OCI-LY7 (cell line): ENCODE measurements around the gene ADM2. TPM values are rescaled to one million over a fixed set of nuclear protein-coding genes. Genes with fewer than 3 reads are reported as not detected.
"Not testable (repeated sequence)": the region's sequence is repeated elsewhere in the genome, so short reads cannot be mapped to it uniquely, and the experiment has no call there.

ENCODE experiments used
- Bru-seq: library from RNA; stranded (reverse); fragments of 400-500 nt; gene quantifications from one replicate; lab custom pipeline; 2021; lab: Mats Ljungman, UMichigan
- BruChase-seq, 2 experiments: library from RNA; stranded (reverse); fragments of 400-500 nt; gene quantifications; one replicate each; lab custom pipeline; 2021; lab: Mats Ljungman, UMichigan
- BruUV-seq: library from RNA; stranded (reverse); fragments of 400-500 nt; replicated peaks from 2 replicates; lab custom pipeline; 2021; lab: Mats Ljungman, UMichigan
- CTCF ChIA-PET: fragments of 300-600 bp; sonication (Branson Sonifier 250); formaldehyde crosslinking; loops from one replicate; lab custom pipeline; 2022; ENCODE audit warnings: antibody characterized with exemption; ENCODE audit not compliant: unreplicated experiment; lab: Charles Lee
- POLR2A ChIA-PET: fragments of 300-600 bp; sonication (Branson Sonifier 250); formaldehyde crosslinking; loops from one replicate; lab custom pipeline; 2022; ENCODE audit warnings: antibody characterized with exemption; lab: Charles Lee
- DNase-seq: peaks from one replicate; pipeline ENCODE4 v3.0.0-alpha.2; 2015; ENCODE audit warnings: low spot score
- H2AFZ ChIP-seq: fragments of 200-600 bp; sonication (generic), shearing (Covaris generic); 2 replicates; pipeline ENCODE4 v1.6.1; 2014; ENCODE audit warnings: mild to moderate bottlenecking, antibody characterized with exemption, low read length, moderate library complexity
- H3K27ac ChIP-seq: fragments of 200-600 bp; sonication (generic); 2 replicates; pipeline ENCODE4 v1.5.1; 2014; ENCODE audit warnings: mixed run types, low read depth, mild to moderate bottlenecking, moderate library complexity, low read length, inconsistent platforms; ENCODE audit not compliant: poor library complexity, severe bottlenecking
- H3K36me3 ChIP-seq: fragments of 200-600 bp; sonication (generic); 2 replicates; pipeline ENCODE4 v1.6.1; 2014; ENCODE audit warnings: mild to moderate bottlenecking, antibody characterized with exemption, low read length, moderate library complexity, mixed read lengths; ENCODE audit not compliant: insufficient read depth
- H3K4me1 ChIP-seq: fragments of 200-600 bp; sonication (generic); 2 replicates; pipeline ENCODE4 v1.5.1; 2014; ENCODE audit warnings: mild to moderate bottlenecking, low read length; ENCODE audit not compliant: insufficient read depth, poor library complexity, severe bottlenecking
- H3K4me2 ChIP-seq: fragments of 200-600 bp; sonication (generic); 2 replicates; pipeline ENCODE4 v1.6.1; 2014; ENCODE audit warnings: mild to moderate bottlenecking, low read length
- H3K4me3 ChIP-seq: fragments of 200-600 bp; sonication (generic); 2 replicates; pipeline ENCODE4 v1.5.1; 2014; ENCODE audit warnings: mild to moderate bottlenecking, low read depth, low read length; ENCODE audit not compliant: poor library complexity, severe bottlenecking
- H3K79me2 ChIP-seq: fragments of 200-600 bp; sonication (generic); 2 replicates; pipeline ENCODE4 v1.6.1; 2016; ENCODE audit warnings: low read depth, mild to moderate bottlenecking, low read length, moderate library complexity, mixed read lengths; ENCODE audit not compliant: insufficient read depth
- H3K9me2 ChIP-seq: fragments of 200-600 bp; sonication (generic); 2 replicates; pipeline ENCODE4 v1.6.1; 2016; ENCODE audit warnings: mild to moderate bottlenecking, low read length, mixed read lengths; ENCODE audit not compliant: insufficient read depth
- H3K9me3 ChIP-seq: fragments of 200-600 bp; sonication (generic); 2 replicates; pipeline ENCODE4 v1.6.1; 2014; ENCODE audit warnings: mild to moderate bottlenecking, mixed run types, low read length, mixed read lengths
- H4K20me1 ChIP-seq: fragments of 200-600 bp; sonication (generic); 2 replicates; pipeline ENCODE4 v1.6.1; 2014; ENCODE audit warnings: mild to moderate bottlenecking, antibody characterized with exemption, low read length, moderate library complexity, mixed read lengths; ENCODE audit not compliant: insufficient read depth
- EZH2phosphoT487 ChIP-seq: fragments of 200-600 bp; sonication (generic); IDR thresholded peaks from 2 replicates; pipeline ENCODE4 v1.6.1; 2018; ENCODE audit warnings: low read depth, borderline replicate concordance, mild to moderate bottlenecking, mixed run types, antibody characterized with exemption, low read length, moderate library complexity, mixed read lengths
- intact Hi-C: fragments of 100-400 bp; cut with micrococcal nuclease; formaldehyde crosslinking; loops from one replicate; pipeline ENCODE4 v1.10.0; 2022; ENCODE audit not compliant: unreplicated experiment
- long read RNA-seq: library from polyadenylated mRNA; stranded (forward); transcript quantifications from one replicate; pipeline ENCODE4 v2.0.0, GENCODE V29; 2022
- total RNA-seq, 2 experiments: library from RNA; depleted of rRNA in 1 of 2; stranded (reverse); fragments of >200 nt in 1 of 2; shearing (Covaris generic) in 1 of 2; gene quantifications; 2 replicates each; pipeline ENCODE4 v1.2.3, GENCODE V29; 2014 to 2022
- TF ChIP-seq, protein P1 (sequence below): fragments of 200-600 bp; sonication (generic); conservative IDR thresholded peaks from 2 replicates; pipeline ENCODE4 v1.5.1; 2014; ENCODE audit warnings: mild to moderate bottlenecking, antibody characterized with exemption, low read length, moderate library complexity, mixed read lengths

The ADM2 gene, protein sequence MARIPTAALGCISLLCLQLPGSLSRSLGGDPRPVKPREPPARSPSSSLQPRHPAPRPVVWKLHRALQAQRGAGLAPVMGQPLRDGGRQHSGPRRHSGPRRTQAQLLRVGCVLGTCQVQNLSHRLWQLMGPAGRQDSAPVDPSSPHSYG
- total RNA-seq (2014; rRNA removed; shearing (Covaris generic)) (2.7 and 4.3 TPM in 2 replicates), total RNA-seq (2022) (7.0 and 7.9 TPM in 2 replicates), Bru-seq, nascent RNA (percentile 34 among the genes with signal in this experiment), BruChase-seq, experiment 1, labeled RNA remaining after a 6-hour chase (percentile 42 among the genes with signal in this experiment), BruChase-seq, experiment 2, labeled RNA remaining after a 2-hour chase (percentile 47 among the genes with signal in this experiment)
- long read RNA-seq, full-length matches to known transcripts: 2 of 10 reads
- long read RNA-seq, partial matches to known transcripts: 0 of 10 reads
- long read RNA-seq, other reads (novel, unspliced or antisense): 8 of 10 reads

DNA sequence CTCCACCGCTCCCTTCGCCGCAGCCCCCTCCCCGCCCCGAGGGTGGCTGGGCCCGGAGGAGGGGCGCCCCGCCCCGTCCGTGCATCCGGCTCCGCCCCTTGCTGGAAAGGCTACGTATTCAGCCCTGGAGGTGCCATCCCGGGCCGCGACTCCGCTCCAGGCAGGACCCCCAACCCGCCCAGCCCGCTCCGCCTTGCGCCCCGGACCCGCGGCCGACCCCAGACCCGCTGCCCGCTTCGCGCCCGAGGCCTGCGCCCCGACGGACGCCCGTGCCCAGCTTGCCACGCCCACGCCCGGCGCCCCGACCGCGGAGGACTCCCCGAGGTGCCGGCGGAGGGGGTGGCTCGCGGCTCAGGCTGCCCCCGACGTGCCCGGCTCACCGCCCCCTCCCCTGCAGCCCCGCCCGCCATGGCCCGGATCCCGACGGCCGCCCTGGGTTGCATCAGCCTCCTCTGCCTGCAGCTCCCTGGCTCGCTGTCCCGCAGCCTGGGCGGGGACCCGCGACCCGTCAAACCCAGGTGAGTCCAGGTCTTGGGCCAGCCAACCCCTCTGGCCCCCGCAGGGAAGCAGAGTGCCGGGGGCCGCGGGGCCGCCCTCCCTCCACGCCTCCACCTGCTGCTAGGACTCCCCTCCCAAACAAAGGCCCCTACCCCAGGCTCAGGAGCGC, at the start of gene ADM2:
Gene ADM2 (plus strand): TSS at position 104 of the 667 bp plus-strand sequence. CDS start 305 bp downstream, at position 409.
- peak within 1 kb of the TSS; percentile 69 for H3K4me2 ChIP-seq
- H3K27ac ChIP-seq: no peak within 1 kb of the TSS
- ChIA-PET POLR2A (no interaction called here), CTCF (no interaction called here)
- no peaks in the 10 kb centered on the region for H3K36me3 ChIP-seq
- H3K9me3 ChIP-seq: no peaks in the 10 kb centered on the region
- no peaks in the 10 kb centered on the region for H3K79me2 ChIP-seq
- DNase-seq: peak; percentile 55
- H4K20me1 ChIP-seq: no peaks in the 10 kb centered on the region
- peak within 1 kb of the TSS; percentile 68 for H3K4me3 ChIP-seq
- H3K9me2 ChIP-seq: no peaks in the 10 kb centered on the region
- 0 out of 2 replicates have a peak within 1 kb of the TSS, but pooled peaks have one; percentile 10 for H2AFZ ChIP-seq
- no TSS peak for BruUV-seq
- H3K4me1 ChIP-seq: peaks cover 10% of the 10 kb centered on the region
- intact Hi-C loops: no loop called here
- no peak for TF ChIP-seq EZH2phosphoT487
- TF ChIP-seq, protein P1, sequence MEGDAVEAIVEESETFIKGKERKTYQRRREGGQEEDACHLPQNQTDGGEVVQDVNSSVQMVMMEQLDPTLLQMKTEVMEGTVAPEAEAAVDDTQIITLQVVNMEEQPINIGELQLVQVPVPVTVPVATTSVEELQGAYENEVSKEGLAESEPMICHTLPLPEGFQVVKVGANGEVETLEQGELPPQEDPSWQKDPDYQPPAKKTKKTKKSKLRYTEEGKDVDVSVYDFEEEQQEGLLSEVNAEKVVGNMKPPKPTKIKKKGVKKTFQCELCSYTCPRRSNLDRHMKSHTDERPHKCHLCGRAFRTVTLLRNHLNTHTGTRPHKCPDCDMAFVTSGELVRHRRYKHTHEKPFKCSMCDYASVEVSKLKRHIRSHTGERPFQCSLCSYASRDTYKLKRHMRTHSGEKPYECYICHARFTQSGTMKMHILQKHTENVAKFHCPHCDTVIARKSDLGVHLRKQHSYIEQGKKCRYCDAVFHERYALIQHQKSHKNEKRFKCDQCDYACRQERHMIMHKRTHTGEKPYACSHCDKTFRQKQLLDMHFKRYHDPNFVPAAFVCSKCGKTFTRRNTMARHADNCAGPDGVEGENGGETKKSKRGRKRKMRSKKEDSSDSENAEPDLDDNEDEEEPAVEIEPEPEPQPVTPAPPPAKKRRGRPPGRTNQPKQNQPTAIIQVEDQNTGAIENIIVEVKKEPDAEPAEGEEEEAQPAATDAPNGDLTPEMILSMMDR: no peak

DNA sequence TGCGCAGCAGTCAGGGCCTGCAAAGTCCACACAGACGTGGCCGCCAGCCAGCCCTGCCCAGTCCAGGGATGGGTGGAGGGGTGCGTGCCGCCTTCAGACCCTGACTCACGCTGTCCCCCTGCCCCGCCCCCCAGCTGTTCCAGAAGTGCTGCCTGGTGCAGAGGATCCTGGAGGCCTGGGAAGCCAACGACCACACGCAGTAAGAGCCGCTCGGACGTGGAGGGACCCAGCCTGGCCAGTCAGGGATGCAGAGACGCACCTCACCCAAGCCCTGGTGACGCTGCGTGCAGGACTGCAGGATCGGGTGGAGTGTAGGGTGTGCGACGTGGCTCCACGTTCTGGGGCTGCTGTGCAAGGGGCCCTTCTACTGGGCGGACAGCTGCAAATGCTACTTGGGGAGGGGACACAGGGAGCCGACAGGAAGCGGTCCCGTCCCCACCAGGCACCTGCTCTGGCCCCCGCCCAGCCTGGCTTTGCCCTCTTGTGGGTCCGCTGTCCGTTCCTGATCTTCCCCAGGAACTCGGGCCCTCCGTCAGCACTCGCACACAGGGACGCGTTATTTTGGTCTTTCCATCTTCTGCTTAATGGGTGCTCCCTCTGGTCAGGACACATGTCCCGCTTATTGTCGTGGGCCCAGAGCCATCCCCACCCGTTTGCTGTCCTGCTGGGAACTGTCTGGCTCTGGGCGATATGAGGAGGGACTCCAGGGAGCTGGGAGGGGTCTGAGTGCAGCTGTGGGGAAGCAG, 49.0 kb upstream of the ADM2 start:
- DNase-seq: no peak
- TF ChIP-seq, protein P1: no peak
- no peak for TF ChIP-seq EZH2phosphoT487
- Histone ChIP-seq H3K4me1 (no peaks in the 10 kb centered on the region), H3K36me3 (peaks cover 62% of the 10 kb centered on the region), H2AFZ (no peak overlapping the region), H4K20me1 (no peaks in the 10 kb centered on the region), H3K9me2 (no peaks in the 10 kb centered on the region), H3K27ac (no peak overlapping the region), H3K4me3 (no peak overlapping the region), H3K4me2 (no peak overlapping the region), H3K79me2 (no peaks in the 10 kb centered on the region), H3K9me3 (no peaks in the 10 kb centered on the region)
- BruUV-seq: no TSS peak
- ChIA-PET CTCF (no interaction called here), POLR2A (no interaction called here)
- intact Hi-C loops: no loop called here

DNA sequence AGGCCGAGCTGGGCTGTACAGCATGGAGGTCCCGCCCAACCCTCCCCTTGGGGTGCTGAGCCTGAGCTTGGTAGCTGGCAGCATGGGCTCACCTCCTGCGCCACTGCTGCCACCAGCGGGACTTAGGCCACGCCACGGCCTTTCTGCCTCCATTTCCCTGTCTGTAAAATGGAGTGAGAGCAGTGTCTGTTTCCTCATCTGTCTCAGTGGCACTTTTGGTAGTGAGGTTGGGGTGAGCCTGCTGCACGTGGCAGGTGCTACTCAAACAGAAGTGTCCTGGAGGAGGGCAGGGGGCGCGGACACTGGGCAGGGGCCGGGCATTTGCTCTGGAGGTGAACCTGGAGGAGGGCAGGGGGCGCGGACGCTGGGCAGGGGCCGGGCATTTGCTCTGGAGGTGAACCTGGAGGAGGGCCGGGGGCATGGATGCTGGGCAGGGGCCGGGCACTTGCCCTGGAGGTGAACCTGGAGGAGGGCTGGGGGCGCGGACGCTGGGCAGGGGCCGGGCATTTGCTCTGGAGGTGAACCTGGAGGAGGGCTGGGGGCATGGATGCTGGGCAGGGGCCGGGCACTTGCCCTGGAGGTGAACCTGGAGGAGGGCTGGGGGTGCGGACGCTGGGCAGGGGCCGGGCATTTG, 48.3 kb upstream of the ADM2 start:
- H3K27ac ChIP-seq, H3K4me1 ChIP-seq, intact Hi-C loops, H3K9me2 ChIP-seq, H4K20me1 ChIP-seq, H3K4me2 ChIP-seq, H2AFZ ChIP-seq, H3K79me2 ChIP-seq, BruUV-seq, CTCF ChIA-PET, POLR2A ChIA-PET, DNase-seq, H3K4me3 ChIP-seq, H3K9me3 ChIP-seq: not testable (repeated sequence)
- H3K36me3 ChIP-seq: peaks cover 61% of the 10 kb centered on the region
